ENCODE results near the gene CTNND2. TPM values are rescaled to one million over a fixed set of nuclear protein-coding genes. Genes with fewer than 3 reads are reported as not detected.

The CTNND2 gene
- total RNA-seq, 2 donors from 2014 or later: not detected

- H3K36me3 ChIP-seq: no peaks in the 10 kb centered on the region
- no peak overlapping the region for H3K4me3 ChIP-seq
- no peaks in the 10 kb centered on the region for H3K9me3 ChIP-seq
- no peak for ATAC-seq (ENCODE audit: insufficient number of reproducible peaks, low FRiP score, low read depth)
- no peaks in the 10 kb centered on the region for H3K27me3 ChIP-seq (replicated peaks; ENCODE audit: insufficient read depth)
- H3K27ac ChIP-seq: no peak overlapping the region
- TF ChIP-seq CTCF (IDR thresholded peaks at IDR 0.05): no peak
- no peaks in the 10 kb centered on the region for H3K4me1 ChIP-seq (ENCODE audit: control insufficient read depth in 1 of 2, low read depth in 2 of 2)
- no peak for DNase-seq (ENCODE audit: low spot score)
Measured at GRCh38 chr5:11573140-11573992, 330.9 kb downstream of the CTNND2 start.

- Histone ChIP-seq H3K9me3 (no peaks in the 10 kb centered on the region), H3K4me3 (no peak overlapping the region), H3K36me3 (no peaks in the 10 kb centered on the region), H3K27ac (no peak overlapping the region), H3K27me3 (replicated peaks; ENCODE audit: insufficient read depth) (no peaks in the 10 kb centered on the region), H3K4me1 (ENCODE audit: control insufficient read depth in 1 of 2, low read depth in 2 of 2) (no peaks in the 10 kb centered on the region)
- ATAC-seq (ENCODE audit: insufficient number of reproducible peaks, low FRiP score, low read depth) (no peak), DNase-seq (ENCODE audit: low spot score) (no peak)
- no peak for TF ChIP-seq CTCF (IDR thresholded peaks at IDR 0.05)
Measured at GRCh38 chr5:11564706-11565105, 339.5 kb downstream of the CTNND2 start.

GRCh38 chr5:11563822-11564221, 340.4 kb downstream of the CTNND2 start:
- no peak overlapping the region for H3K27ac ChIP-seq
- H3K36me3 ChIP-seq: no peaks in the 10 kb centered on the region
- no peak overlapping the region for H3K4me3 ChIP-seq
- no peak for TF ChIP-seq CTCF (IDR thresholded peaks at IDR 0.05)
- ATAC-seq (ENCODE audit: insufficient number of reproducible peaks, low FRiP score, low read depth) (no peak), DNase-seq (ENCODE audit: low spot score) (no peak)
- no peaks in the 10 kb centered on the region for H3K4me1 ChIP-seq (ENCODE audit: control insufficient read depth in 1 of 2, low read depth in 2 of 2)
- no peaks in the 10 kb centered on the region for H3K27me3 ChIP-seq (replicated peaks; ENCODE audit: insufficient read depth)
- H3K9me3 ChIP-seq: no peaks in the 10 kb centered on the region

GRCh38 chr5:11560915-11561697, 343.1 kb downstream of the CTNND2 start:
- ATAC-seq (ENCODE audit: insufficient number of reproducible peaks, low FRiP score, low read depth) (no peak), DNase-seq (ENCODE audit: low spot score) (no peak)
- H3K27ac ChIP-seq: no peak overlapping the region
- H3K36me3 ChIP-seq: no peaks in the 10 kb centered on the region
- H3K9me3 ChIP-seq: no peaks in the 10 kb centered on the region
- H3K4me1 ChIP-seq (ENCODE audit: control insufficient read depth in 1 of 2, low read depth in 2 of 2): no peaks in the 10 kb centered on the region
- H3K4me3 ChIP-seq: no peak overlapping the region
- H3K27me3 ChIP-seq (replicated peaks; ENCODE audit: insufficient read depth): no peaks in the 10 kb centered on the region
- no peak for TF ChIP-seq CTCF (IDR thresholded peaks at IDR 0.05)

- no peaks in the 10 kb centered on the region for H3K9me3 ChIP-seq
- DNase-seq (ENCODE audit: low spot score): no peak
- no peak for ATAC-seq (ENCODE audit: insufficient number of reproducible peaks, low FRiP score, low read depth)
- H3K27ac ChIP-seq: no peak overlapping the region
- H3K4me3 ChIP-seq: no peak overlapping the region
- no peak for TF ChIP-seq CTCF (IDR thresholded peaks at IDR 0.05)
- H3K27me3 ChIP-seq (replicated peaks; ENCODE audit: insufficient read depth): no peaks in the 10 kb centered on the region
- H3K36me3 ChIP-seq: no peaks in the 10 kb centered on the region
- H3K4me1 ChIP-seq (ENCODE audit: control insufficient read depth in 1 of 2, low read depth in 2 of 2): no peaks in the 10 kb centered on the region
Measured at GRCh38 chr5:11557063-11557462, 347.2 kb downstream of the CTNND2 start.

Measured in thoracic aorta (tissue), 2 donors.